Measurements from ENCODE around the gene ST3GAL5.

ST3GAL5 gene

DNA sequence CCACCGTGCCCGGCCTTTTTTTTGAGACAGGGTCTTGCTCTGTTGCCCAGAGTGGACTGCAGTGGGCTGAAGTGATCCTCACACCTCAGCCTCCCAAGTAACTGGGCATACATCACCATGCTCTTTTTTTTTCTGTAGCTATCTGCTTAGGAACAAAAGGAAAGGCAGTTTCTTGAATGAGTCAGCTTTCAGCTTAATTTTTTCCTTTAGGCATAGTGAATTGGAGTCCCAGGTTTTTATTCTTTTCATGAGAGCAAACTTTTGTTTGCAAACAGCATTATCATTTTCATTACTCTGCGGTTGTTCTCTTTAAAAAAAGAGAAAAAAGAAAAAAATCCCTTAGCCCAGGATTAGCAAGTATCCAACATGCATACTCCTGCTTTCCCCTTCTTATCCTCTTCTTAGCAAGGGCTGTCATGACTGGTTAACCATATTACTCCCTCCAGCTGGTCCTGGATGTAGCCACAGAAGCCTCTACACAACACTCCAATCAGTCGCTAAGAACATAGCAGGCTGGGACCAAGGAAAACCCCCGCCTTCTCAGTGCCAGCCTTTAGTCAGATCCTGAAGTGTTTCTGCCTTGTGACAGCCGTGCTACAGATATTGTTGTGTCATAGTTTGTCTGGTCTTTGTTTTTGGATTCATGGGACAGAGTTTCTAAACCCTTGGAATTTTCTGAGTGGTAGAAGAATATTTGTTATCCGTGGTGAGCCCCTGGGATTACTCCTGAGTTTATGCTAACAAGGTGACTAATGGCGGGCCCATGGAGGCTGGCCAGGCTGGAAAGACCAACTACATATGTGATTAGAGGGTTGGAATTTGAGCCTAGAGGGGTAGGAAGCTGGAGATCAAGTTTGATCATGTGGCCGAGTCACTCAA lies 23.3 kb upstream of the ST3GAL5 start:
- H3K27ac ChIP-seq: no peak overlapping the region
- H2AFZ ChIP-seq: no peak overlapping the region
- H3K79me2 ChIP-seq: no peaks in the 10 kb centered on the region
- H3K4me3 ChIP-seq (ENCODE audit: low read depth, low read length): no peak overlapping the region
- no peaks in the 10 kb centered on the region for H3K4me1 ChIP-seq
- H3K9me3 ChIP-seq (ENCODE audit: control insufficient read depth, low read length): no peaks in the 10 kb centered on the region
- no peak overlapping the region for H3K9ac ChIP-seq
- H3K36me3 ChIP-seq (ENCODE audit: control insufficient read depth, insufficient read depth, low read length): no peaks in the 10 kb centered on the region
- H3K4me2 ChIP-seq (ENCODE audit: low read length): no peak overlapping the region
- TF ChIP-seq, protein P1, sequence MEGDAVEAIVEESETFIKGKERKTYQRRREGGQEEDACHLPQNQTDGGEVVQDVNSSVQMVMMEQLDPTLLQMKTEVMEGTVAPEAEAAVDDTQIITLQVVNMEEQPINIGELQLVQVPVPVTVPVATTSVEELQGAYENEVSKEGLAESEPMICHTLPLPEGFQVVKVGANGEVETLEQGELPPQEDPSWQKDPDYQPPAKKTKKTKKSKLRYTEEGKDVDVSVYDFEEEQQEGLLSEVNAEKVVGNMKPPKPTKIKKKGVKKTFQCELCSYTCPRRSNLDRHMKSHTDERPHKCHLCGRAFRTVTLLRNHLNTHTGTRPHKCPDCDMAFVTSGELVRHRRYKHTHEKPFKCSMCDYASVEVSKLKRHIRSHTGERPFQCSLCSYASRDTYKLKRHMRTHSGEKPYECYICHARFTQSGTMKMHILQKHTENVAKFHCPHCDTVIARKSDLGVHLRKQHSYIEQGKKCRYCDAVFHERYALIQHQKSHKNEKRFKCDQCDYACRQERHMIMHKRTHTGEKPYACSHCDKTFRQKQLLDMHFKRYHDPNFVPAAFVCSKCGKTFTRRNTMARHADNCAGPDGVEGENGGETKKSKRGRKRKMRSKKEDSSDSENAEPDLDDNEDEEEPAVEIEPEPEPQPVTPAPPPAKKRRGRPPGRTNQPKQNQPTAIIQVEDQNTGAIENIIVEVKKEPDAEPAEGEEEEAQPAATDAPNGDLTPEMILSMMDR (IDR thresholded peaks at IDR 0.05): no peak
- no peaks in the 10 kb centered on the region for H3K27me3 ChIP-seq (ENCODE audit: control insufficient read depth, insufficient read depth, low read length)

DNA sequence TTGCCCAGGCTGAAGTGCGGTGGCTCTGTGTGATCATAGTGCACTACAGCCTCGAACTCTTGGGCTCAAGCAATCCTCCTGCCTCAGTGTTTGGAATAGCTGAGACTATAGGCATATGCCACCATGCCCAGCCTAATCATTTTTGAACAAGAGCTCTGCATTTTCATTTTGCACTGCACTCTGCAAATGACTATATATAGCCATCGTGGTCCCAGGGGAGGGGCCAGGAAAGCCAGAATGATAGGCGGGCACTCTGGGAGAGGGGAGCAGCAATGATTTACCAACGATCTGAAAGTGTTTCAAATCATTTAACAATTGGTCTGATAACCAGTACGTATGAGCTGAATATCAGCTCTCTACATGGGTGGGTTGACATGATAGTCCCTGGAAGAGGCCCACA lies 22.3 kb upstream of the ST3GAL5 start:
- H3K4me3 ChIP-seq (ENCODE audit: low read depth, low read length): no peak overlapping the region
- no peaks in the 10 kb centered on the region for H3K9me3 ChIP-seq (ENCODE audit: control insufficient read depth, low read length)
- H3K36me3 ChIP-seq (ENCODE audit: control insufficient read depth, insufficient read depth, low read length): no peaks in the 10 kb centered on the region
- H3K4me2 ChIP-seq (ENCODE audit: low read length): no peak overlapping the region
- no peaks in the 10 kb centered on the region for H3K27me3 ChIP-seq (ENCODE audit: control insufficient read depth, insufficient read depth, low read length)
- no peak overlapping the region for H3K27ac ChIP-seq
- no peaks in the 10 kb centered on the region for H3K79me2 ChIP-seq
- H3K4me1 ChIP-seq: no peaks in the 10 kb centered on the region
- TF ChIP-seq, protein P1 (IDR thresholded peaks at IDR 0.05): no peak
- no peak overlapping the region for H2AFZ ChIP-seq
- H3K9ac ChIP-seq: no peak overlapping the region

DNA sequence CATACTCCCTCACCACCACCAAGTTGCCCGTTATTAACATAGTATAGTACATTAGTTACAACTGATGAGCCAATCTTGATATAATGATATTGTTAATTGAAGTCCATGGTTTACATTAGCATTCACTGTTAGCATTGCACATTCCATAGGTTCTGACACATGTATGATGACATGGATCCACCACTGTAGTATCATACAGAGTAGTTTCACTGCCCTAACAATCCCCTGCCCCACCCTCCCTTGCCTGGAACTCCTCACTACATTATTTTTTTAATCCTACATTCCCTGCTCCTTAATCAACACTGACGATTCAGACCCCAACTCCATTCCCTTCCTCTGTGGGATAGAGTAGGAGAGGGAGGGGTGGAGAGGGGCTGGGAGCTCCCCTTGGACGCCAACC lies 20.2 kb upstream of the ST3GAL5 start:
- H3K9me3 ChIP-seq (ENCODE audit: control insufficient read depth, low read length): no peaks in the 10 kb centered on the region
- no peaks in the 10 kb centered on the region for H3K4me1 ChIP-seq
- no peak overlapping the region for H2AFZ ChIP-seq
- H3K36me3 ChIP-seq (ENCODE audit: control insufficient read depth, insufficient read depth, low read length): no peaks in the 10 kb centered on the region
- H3K4me2 ChIP-seq (ENCODE audit: low read length): no peak overlapping the region
- TF ChIP-seq, protein P1 (IDR thresholded peaks at IDR 0.05): no peak
- H3K4me3 ChIP-seq (ENCODE audit: low read depth, low read length): no peak overlapping the region
- no peaks in the 10 kb centered on the region for H3K27me3 ChIP-seq (ENCODE audit: control insufficient read depth, insufficient read depth, low read length)
- H3K27ac ChIP-seq: no peak overlapping the region
- H3K9ac ChIP-seq: no peak overlapping the region
- H3K79me2 ChIP-seq: no peaks in the 10 kb centered on the region

DNA sequence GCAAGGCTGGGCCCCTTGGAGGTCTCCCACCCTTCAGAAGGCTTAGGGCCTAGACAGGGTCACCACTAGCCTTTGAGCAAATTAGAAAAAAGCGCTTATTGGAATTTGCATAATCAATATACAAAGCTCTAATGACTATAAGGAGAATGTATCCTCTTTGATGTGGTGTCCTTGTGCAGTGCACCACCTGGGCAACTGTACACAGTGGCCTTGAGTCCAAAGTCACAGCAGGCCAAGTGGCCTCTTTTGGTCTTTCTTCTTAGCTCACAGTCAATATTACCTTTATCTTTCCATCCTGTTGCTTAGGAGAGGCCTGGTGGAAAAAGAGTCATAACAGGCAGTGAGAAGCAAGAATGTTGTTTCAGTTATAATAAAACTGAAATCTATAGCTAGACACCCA lies 19.7 kb upstream of the ST3GAL5 start:
- Histone ChIP-seq H3K4me3 (ENCODE audit: low read depth, low read length) (no peak overlapping the region), H3K9me3 (ENCODE audit: control insufficient read depth, low read length) (no peaks in the 10 kb centered on the region), H3K27ac (no peak overlapping the region), H3K9ac (no peak overlapping the region), H3K4me1 (no peaks in the 10 kb centered on the region), H2AFZ (no peak overlapping the region), H3K27me3 (ENCODE audit: control insufficient read depth, insufficient read depth, low read length) (no peaks in the 10 kb centered on the region), H3K79me2 (no peaks in the 10 kb centered on the region), H3K36me3 (ENCODE audit: control insufficient read depth, insufficient read depth, low read length) (no peaks in the 10 kb centered on the region), H3K4me2 (ENCODE audit: low read length) (no peak overlapping the region)
- TF ChIP-seq, protein P1 (IDR thresholded peaks at IDR 0.05): no peak

DNA sequence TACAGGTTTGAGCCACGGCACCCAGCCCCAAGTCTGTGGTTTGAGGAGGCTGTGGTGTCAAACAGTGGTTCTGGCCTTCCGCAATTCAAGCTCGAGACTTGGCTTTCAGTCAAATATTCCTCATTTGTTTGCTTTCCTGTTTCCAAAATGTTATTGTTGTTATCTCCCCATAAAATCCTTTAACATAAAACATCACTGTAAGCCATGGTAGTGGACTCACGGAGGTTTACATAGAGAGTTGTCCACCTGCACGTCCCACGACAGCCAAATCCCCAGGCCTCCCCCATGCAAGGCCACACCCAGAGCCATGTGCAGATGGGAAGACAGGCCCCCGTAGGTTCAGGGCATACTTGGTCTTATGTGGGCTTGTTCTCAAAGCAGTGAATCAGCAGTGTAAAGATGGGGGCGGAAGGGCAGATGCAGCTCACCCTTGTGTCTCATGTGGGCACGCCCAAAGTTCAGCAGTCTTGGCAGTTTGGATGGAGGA lies 18.9 kb upstream of the ST3GAL5 start:
- Histone ChIP-seq H3K4me3 (ENCODE audit: low read depth, low read length) (no peak overlapping the region), H3K4me1 (no peaks in the 10 kb centered on the region)
- TF ChIP-seq, protein P1 (IDR thresholded peaks at IDR 0.05): no peak

More for the DNA sequence above, 18.9 kb upstream of the ST3GAL5 start:
- Histone ChIP-seq H3K9ac (no peak overlapping the region), H3K27me3 (ENCODE audit: control insufficient read depth, insufficient read depth, low read length) (no peaks in the 10 kb centered on the region), H3K36me3 (ENCODE audit: control insufficient read depth, insufficient read depth, low read length) (no peaks in the 10 kb centered on the region), H3K79me2 (no peaks in the 10 kb centered on the region), H3K4me2 (ENCODE audit: low read length) (no peak overlapping the region), H2AFZ (no peak overlapping the region), H3K9me3 (ENCODE audit: control insufficient read depth, low read length) (no peaks in the 10 kb centered on the region), H3K27ac (no peak overlapping the region)
